ENCODE results near the gene STXBP5L.

The STXBP5L gene

DNA sequence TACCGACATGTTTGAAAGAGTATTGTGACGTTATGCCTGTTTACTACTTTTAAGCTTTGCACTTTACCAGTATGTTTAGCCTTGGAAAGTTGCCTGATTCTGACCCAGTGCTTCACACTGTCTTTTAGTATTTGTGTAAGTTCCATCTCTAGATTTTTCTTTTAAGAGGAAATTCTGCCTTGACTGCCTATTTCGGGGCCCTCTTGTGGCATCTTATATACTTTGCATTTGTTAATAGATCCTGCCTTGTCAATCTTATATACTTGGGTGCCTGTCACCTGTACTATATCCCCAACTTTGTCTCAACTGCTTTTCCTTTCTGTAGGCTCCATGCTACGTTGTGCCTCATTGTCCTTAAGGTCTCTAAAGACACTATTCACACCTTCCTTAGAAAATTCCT lies 244.6 kb downstream of the STXBP5L start:
- Histone ChIP-seq H3F3A (ENCODE audit: insufficient read depth, low read length) (no peaks in the 10 kb centered on the region), H3K4me2 (ENCODE audit: low read length) (no peak overlapping the region), H3K27me3 (ENCODE audit: insufficient read depth, low read length) (no peaks in the 10 kb centered on the region), H3K27ac (ENCODE audit: low read depth, low read length, poor library complexity, severe bottlenecking) (no peak overlapping the region), H3K36me3 (ENCODE audit: insufficient read depth, low read length) (no peaks in the 10 kb centered on the region), H2AFZ (ENCODE audit: low read length) (no peak overlapping the region), H3K9me3 (ENCODE audit: low read length) (no peaks in the 10 kb centered on the region), H3K79me2 (ENCODE audit: insufficient read depth, low read length) (no peaks in the 10 kb centered on the region), H4K20me1 (ENCODE audit: insufficient read depth, low read length) (no peaks in the 10 kb centered on the region), H3K9ac (ENCODE audit: low read length) (no peak overlapping the region), H3K9me2 (ENCODE audit: low read depth, low read length) (no peaks in the 10 kb centered on the region), H3K4me1 (ENCODE audit: insufficient read depth, low read length, severe bottlenecking) (no peaks in the 10 kb centered on the region), H3K4me3 (ENCODE audit: low read depth, low read length, poor library complexity, severe bottlenecking) (no peak overlapping the region)
- TF ChIP-seq EZH2 (IDR thresholded peaks at IDR 0.05; ENCODE audit: borderline replicate concordance, low read length), result no peak
- TF ChIP-seq, protein P1, sequence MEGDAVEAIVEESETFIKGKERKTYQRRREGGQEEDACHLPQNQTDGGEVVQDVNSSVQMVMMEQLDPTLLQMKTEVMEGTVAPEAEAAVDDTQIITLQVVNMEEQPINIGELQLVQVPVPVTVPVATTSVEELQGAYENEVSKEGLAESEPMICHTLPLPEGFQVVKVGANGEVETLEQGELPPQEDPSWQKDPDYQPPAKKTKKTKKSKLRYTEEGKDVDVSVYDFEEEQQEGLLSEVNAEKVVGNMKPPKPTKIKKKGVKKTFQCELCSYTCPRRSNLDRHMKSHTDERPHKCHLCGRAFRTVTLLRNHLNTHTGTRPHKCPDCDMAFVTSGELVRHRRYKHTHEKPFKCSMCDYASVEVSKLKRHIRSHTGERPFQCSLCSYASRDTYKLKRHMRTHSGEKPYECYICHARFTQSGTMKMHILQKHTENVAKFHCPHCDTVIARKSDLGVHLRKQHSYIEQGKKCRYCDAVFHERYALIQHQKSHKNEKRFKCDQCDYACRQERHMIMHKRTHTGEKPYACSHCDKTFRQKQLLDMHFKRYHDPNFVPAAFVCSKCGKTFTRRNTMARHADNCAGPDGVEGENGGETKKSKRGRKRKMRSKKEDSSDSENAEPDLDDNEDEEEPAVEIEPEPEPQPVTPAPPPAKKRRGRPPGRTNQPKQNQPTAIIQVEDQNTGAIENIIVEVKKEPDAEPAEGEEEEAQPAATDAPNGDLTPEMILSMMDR (IDR thresholded peaks at IDR 0.05; ENCODE audit: low read length), result no peak

DNA sequence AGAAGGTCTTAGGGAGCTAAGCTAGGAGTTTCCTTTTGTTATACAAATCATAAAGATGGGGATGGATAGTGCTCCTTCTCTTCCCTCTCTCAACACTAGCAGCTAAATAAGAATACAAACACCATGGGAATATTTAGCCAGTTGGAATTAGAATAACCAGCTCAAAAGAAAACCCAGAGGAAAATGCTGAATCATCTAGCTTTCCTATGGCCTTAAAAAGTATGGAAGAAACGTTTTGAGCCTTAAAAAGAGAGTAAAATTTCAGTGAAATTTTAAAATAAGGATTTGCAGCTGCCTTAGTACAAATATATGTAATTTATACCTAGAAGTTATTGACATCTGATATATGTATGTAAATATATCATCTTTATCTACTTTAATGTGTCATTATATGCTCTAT lies 245.8 kb downstream of the STXBP5L start:
- Histone ChIP-seq H3K9ac (ENCODE audit: low read length) (no peak overlapping the region), H3K27ac (ENCODE audit: low read depth, low read length, poor library complexity, severe bottlenecking) (no peak overlapping the region), H3K36me3 (ENCODE audit: insufficient read depth, low read length) (no peaks in the 10 kb centered on the region), H2AFZ (ENCODE audit: low read length) (no peak overlapping the region), H3K27me3 (ENCODE audit: insufficient read depth, low read length) (no peaks in the 10 kb centered on the region), H3F3A (ENCODE audit: insufficient read depth, low read length) (no peaks in the 10 kb centered on the region), H3K4me1 (ENCODE audit: insufficient read depth, low read length, severe bottlenecking) (no peaks in the 10 kb centered on the region), H3K4me2 (ENCODE audit: low read length) (no peak overlapping the region), H3K9me3 (ENCODE audit: low read length) (no peaks in the 10 kb centered on the region), H4K20me1 (ENCODE audit: insufficient read depth, low read length) (no peaks in the 10 kb centered on the region), H3K9me2 (ENCODE audit: low read depth, low read length) (no peaks in the 10 kb centered on the region), H3K4me3 (ENCODE audit: low read depth, low read length, poor library complexity, severe bottlenecking) (no peak overlapping the region), H3K79me2 (ENCODE audit: insufficient read depth, low read length) (no peaks in the 10 kb centered on the region)
- no peak for TF ChIP-seq EZH2 (IDR thresholded peaks at IDR 0.05; ENCODE audit: borderline replicate concordance, low read length)
- TF ChIP-seq, protein P1 (IDR thresholded peaks at IDR 0.05; ENCODE audit: low read length), result no peak

DNA sequence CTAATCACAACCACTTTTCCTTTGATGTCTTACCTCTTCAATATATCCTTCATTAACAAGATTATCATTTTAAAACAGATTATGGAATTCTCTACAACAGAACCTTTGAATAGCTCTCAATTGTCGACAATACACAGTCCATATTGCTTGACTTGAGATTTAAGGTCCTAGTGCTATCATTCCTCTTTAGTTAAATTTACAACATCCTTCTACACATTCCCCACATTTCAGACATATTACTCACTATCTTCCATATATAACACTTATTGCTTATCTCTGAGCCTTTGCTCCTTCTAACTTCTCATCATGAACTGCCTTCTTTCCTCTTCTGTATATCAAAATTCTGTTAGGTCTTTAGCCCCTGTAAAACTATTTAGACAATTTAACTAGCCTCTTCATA lies 247.0 kb downstream of the STXBP5L start:
- TF ChIP-seq, protein P1 (IDR thresholded peaks at IDR 0.05; ENCODE audit: low read length), result no peak
- no peak for TF ChIP-seq EZH2 (IDR thresholded peaks at IDR 0.05; ENCODE audit: borderline replicate concordance, low read length)
- Histone ChIP-seq H3K9me3 (ENCODE audit: low read length) (no peaks in the 10 kb centered on the region), H4K20me1 (ENCODE audit: insufficient read depth, low read length) (no peaks in the 10 kb centered on the region), H2AFZ (ENCODE audit: low read length) (no peak overlapping the region), H3K27me3 (ENCODE audit: insufficient read depth, low read length) (no peaks in the 10 kb centered on the region), H3K9me2 (ENCODE audit: low read depth, low read length) (no peaks in the 10 kb centered on the region), H3F3A (ENCODE audit: insufficient read depth, low read length) (no peaks in the 10 kb centered on the region), H3K79me2 (ENCODE audit: insufficient read depth, low read length) (no peaks in the 10 kb centered on the region), H3K4me3 (ENCODE audit: low read depth, low read length, poor library complexity, severe bottlenecking) (no peak overlapping the region), H3K4me1 (ENCODE audit: insufficient read depth, low read length, severe bottlenecking) (no peaks in the 10 kb centered on the region), H3K4me2 (ENCODE audit: low read length) (no peak overlapping the region), H3K27ac (ENCODE audit: low read depth, low read length, poor library complexity, severe bottlenecking) (no peak overlapping the region), H3K9ac (ENCODE audit: low read length) (no peak overlapping the region), H3K36me3 (ENCODE audit: insufficient read depth, low read length) (no peaks in the 10 kb centered on the region)
